NCI-H226 (cell line): ENCODE measurements around the gene AASDH.

Source experiments
- DNase-seq: peaks from one replicate; pipeline ENCODE4 v3.0.0-alpha.2; 2015

Gene AASDH

GRCh38 chr4:56315041-56315440 is 72.2 kb downstream of the AASDH start:
- no peak for DNase-seq

GRCh38 chr4:56314207-56314915 is 72.9 kb downstream of the AASDH start:
- no peak for DNase-seq

GRCh38 chr4:56313132-56313531 is 74.2 kb downstream of the AASDH start:
- DNase-seq, result no peak

GRCh38 chr4:56311299-56311975 is 75.9 kb downstream of the AASDH start:
- DNase-seq, result no peak

- no peak for DNase-seq
These were observed 76.7 kb downstream of the AASDH start for GRCh38 chr4:56310401-56311125.

GRCh38 chr4:56308384-56308783 is 78.9 kb downstream of the AASDH start:
- no peak for DNase-seq

GRCh38 chr4:56307423-56307822 is 79.9 kb downstream of the AASDH start:
- DNase-seq, result no peak

- DNase-seq, result no peak
These were observed 81.9 kb downstream of the AASDH start for GRCh38 chr4:56305390-56305789.

GRCh38 chr4:56303921-56304320 is 83.4 kb downstream of the AASDH start:
- DNase-seq, result no peak

GRCh38 chr4:56302760-56303159 is 84.5 kb downstream of the AASDH start:
- no peak for DNase-seq

GRCh38 chr4:56301997-56302496 is 85.2 kb downstream of the AASDH start:
- no peak for DNase-seq

GRCh38 chr4:56301181-56301996 is 85.9 kb downstream of the AASDH start:
- peak; percentile 65 for DNase-seq

GRCh38 chr4:56298236-56298635 is 89.1 kb downstream of the AASDH start:
- no peak for DNase-seq

GRCh38 chr4:56297776-56298175 is 89.5 kb downstream of the AASDH start:
- DNase-seq, result no peak

GRCh38 chr4:56296526-56296925 is 90.8 kb downstream of the AASDH start:
- no peak for DNase-seq

GRCh38 chr4:56293121-56293520 is 94.2 kb downstream of the AASDH start:
- DNase-seq, result no peak

GRCh38 chr4:56289934-56290333 is 97.4 kb downstream of the AASDH start:
- no peak for DNase-seq

GRCh38 chr4:56288663-56289062 is 98.6 kb downstream of the AASDH start:
- DNase-seq, result no peak
